K562 (cell line): ENCODE measurements around the gene POPDC3. TPM values are rescaled to one million over a fixed set of nuclear protein-coding genes. Genes with fewer than 3 reads are reported as not detected.

Experiments used
- ARID2 ChIP-seq: fragments of 450-650 bp; IDR thresholded peaks from 2 replicates; pipeline ENCODE4 v1.6.1; 2017; ENCODE audit warnings: antibody characterized with exemption, mild to moderate bottlenecking
- CEBPZ ChIP-seq: fragments of 150-350 bp; IDR thresholded peaks from 2 replicates; pipeline ENCODE4 v1.6.1; 2014; ENCODE audit warnings: low read depth, mild to moderate bottlenecking, low read length, borderline replicate concordance
- E2F4 ChIP-seq: sonication (generic); formaldehyde crosslinking; IDR thresholded peaks from 2 replicates; pipeline ENCODE4 v1.8.0; 2022; ENCODE audit warnings: mild to moderate bottlenecking, low read depth, missing genetic modification reagents
- NR2F6 ChIP-seq: fragments of 450-650 bp; formaldehyde crosslinking; IDR thresholded peaks from 2 replicates; pipeline ENCODE4 v1.4.0; 2020; ENCODE audit warnings: mild to moderate bottlenecking
- RUNX1 ChIP-seq: sonication (generic); IDR thresholded peaks from 2 replicates; pipeline ENCODE4 v1.6.1; 2016; ENCODE audit warnings: antibody characterized with exemption, low read depth
- SRSF7 ChIP-seq: fragments of 200-400 bp; formaldehyde crosslinking; optimal IDR thresholded peaks from 2 replicates; pipeline ENCODE3; 2017; ENCODE audit warnings: mild to moderate bottlenecking, low read depth, low read length
- ZNF655 ChIP-seq: fragments of 250-450 bp; sonication (Bioruptor Pico); IDR thresholded peaks from 2 replicates; pipeline ENCODE4 v1.5.0; 2021
- polyA plus RNA-seq, 8 experiments: library from polyadenylated mRNA; depleted of rRNA in 4 of 8; stranded (reverse) in 5 of 8; unstranded in 3 of 8; fragments of >200 nt; fragmentation: Nextera tagmentation in 2 of 8; fragmentation: Illumina TruSeq in 1 of 8; extraction: Ambion mirVana in 2 of 8; extraction: Trizol in 1 of 8; gene quantifications; 2 replicates each; pipeline versions ENCODE4 v1.2.1 to v1.2.3, GENCODE V29; 2011 to 2014; ENCODE audit warnings: inconsistent platforms in 1 of 8, missing spikeins in 1 of 8
- total RNA-seq, 7 experiments: library from RNA; depleted of rRNA in 6 of 7; stranded (reverse); fragments of >200 nt in 6 of 7; fragmentation: Illumina TruSeq in 2 of 7; extraction: Trizol in 2 of 7; gene quantifications; 2 replicates each; pipeline versions ENCODE4 v1.2.1 to v1.2.3, GENCODE V29; 2011 to 2021; ENCODE audit warnings: low replicate concordance in 1 of 7

Gene POPDC3
- total and polyA plus RNA-seq, 9 of the 15 experiments (the other 6 are each of a cell fraction or from before 2014, with no cell fraction given): 4.0 to 11.8 (median 5.4) TPM

GRCh38 chr6:105227295-105227767, 47.5 kb upstream of the POPDC3 start (continued):
- TF ChIP-seq NR2F6 (CRISPR knock-in tag) (no peak), SRSF7 (no peak), ARID2 (no peak), ZNF655 (no peak), RUNX1 (no peak), E2F4 (CRISPR knock-in tag) (no peak), CEBPZ (no peak)
- TF ChIP-seq, all 486 proteins: peak for 0
